Osteoblast (primary cell): ENCODE data around the gene GRIK4. TPM values are rescaled to one million over a fixed set of nuclear protein-coding genes. Genes with fewer than 3 reads are reported as not detected.

Source experiments
- DNase-seq: peaks from one replicate; pipeline ENCODE4 v3.0.0; 2011; ENCODE audit warnings: low spot score, mixed read lengths; ENCODE audit not compliant: insufficient read length; ENCODE audit errors: missing footprints
- H2AFZ ChIP-seq: 2 replicates; pipeline ENCODE4 v1.6.0; 2011; ENCODE audit warnings: mild to moderate bottlenecking, low read length
- H3K27ac ChIP-seq: 2 replicates; pipeline ENCODE4 v1.5.1; 2011; ENCODE audit warnings: mild to moderate bottlenecking, low read depth, low read length, moderate library complexity
- H3K27me3 ChIP-seq: 2 replicates; pipeline ENCODE4 v1.6.0; 2012; ENCODE audit warnings: mild to moderate bottlenecking, control low read depth, inconsistent platforms, low read length, moderate library complexity; ENCODE audit not compliant: insufficient read depth
- H3K36me3 ChIP-seq: 2 replicates; pipeline ENCODE4 v1.5.1; 2011; ENCODE audit warnings: mild to moderate bottlenecking, low read length, control low read depth, moderate library complexity; ENCODE audit not compliant: insufficient read depth
- H3K4me1 ChIP-seq: 2 replicates; pipeline ENCODE4 v1.5.1; 2011; ENCODE audit warnings: mild to moderate bottlenecking, low read length, control low read depth, moderate library complexity; ENCODE audit not compliant: insufficient read depth
- H3K4me2 ChIP-seq: 2 replicates; pipeline ENCODE4 v1.6.0; 2011; ENCODE audit warnings: mild to moderate bottlenecking, low read length; ENCODE audit not compliant: insufficient read depth
- H3K4me3 ChIP-seq: fragments of 200-600 bp; sonication (generic); 3 replicates; pipeline ENCODE4 v1.5.1; 2012; ENCODE audit warnings: mild to moderate bottlenecking, low read length, inconsistent platforms; ENCODE audit not compliant: insufficient read depth
- H3K79me2 ChIP-seq: 2 replicates; pipeline ENCODE4 v1.6.0; 2012; ENCODE audit warnings: mild to moderate bottlenecking, low read length, control low read depth, inconsistent platforms; ENCODE audit not compliant: insufficient read depth
- H3K9me3 ChIP-seq: 2 replicates; pipeline ENCODE4 v1.5.1; 2011; ENCODE audit warnings: low read depth, low read length, control low read depth
- H4K20me1 ChIP-seq: 2 replicates; pipeline ENCODE4 v1.6.0; 2012; ENCODE audit warnings: mild to moderate bottlenecking, low read length, control low read depth; ENCODE audit not compliant: insufficient read depth
- CTCF ChIP-seq: IDR thresholded peaks from 2 replicates; pipeline ENCODE4 v1.5.1; 2011; ENCODE audit warnings: mild to moderate bottlenecking, low read depth, low read length, moderate library complexity; ENCODE audit errors: extremely low read depth
- total RNA-seq: library from RNA; depleted of rRNA; stranded (reverse); fragments of >200 nt; gene quantifications from 2 replicates; pipeline ENCODE4 v1.2.3, GENCODE V29; 2012

GRIK4 gene
- total RNA-seq, 1 donor: under 0.01 TPM

GRCh38 chr11:120819437-120820365 is 308.2 kb downstream of the GRIK4 start:
- Histone ChIP-seq H3K4me1 (no peaks in the 10 kb centered on the region), H2AFZ (no peak overlapping the region), H3K4me2 (no peak overlapping the region), H3K4me3 (no peak overlapping the region), H3K79me2 (no peaks in the 10 kb centered on the region), H3K9me3 (no peaks in the 10 kb centered on the region), H3K27ac (no peak overlapping the region), H3K36me3 (no peaks in the 10 kb centered on the region), H4K20me1 (no peaks in the 10 kb centered on the region), H3K27me3 (peaks cover 12% of the 10 kb centered on the region)
- TF ChIP-seq CTCF: no peak
- no peak for DNase-seq

- no peak overlapping the region for H3K4me2 ChIP-seq
- no peaks in the 10 kb centered on the region for H3K4me1 ChIP-seq
- no peaks in the 10 kb centered on the region for H4K20me1 ChIP-seq
- no peaks in the 10 kb centered on the region for H3K36me3 ChIP-seq
- no peak for TF ChIP-seq CTCF
- H3K4me3 ChIP-seq: no peak overlapping the region
- no peak overlapping the region for H2AFZ ChIP-seq
- H3K27ac ChIP-seq: no peak overlapping the region
- peaks cover 5% of the 10 kb centered on the region for H3K27me3 ChIP-seq
- DNase-seq: no peak
- no peaks in the 10 kb centered on the region for H3K9me3 ChIP-seq
- H3K79me2 ChIP-seq: no peaks in the 10 kb centered on the region
These were observed 311.6 kb downstream of the GRIK4 start for GRCh38 chr11:120823159-120823558.

- no peak overlapping the region for H3K4me2 ChIP-seq
- no peaks in the 10 kb centered on the region for H3K36me3 ChIP-seq
- no peaks in the 10 kb centered on the region for H3K79me2 ChIP-seq
- H3K4me1 ChIP-seq: no peaks in the 10 kb centered on the region
- no peak overlapping the region for H2AFZ ChIP-seq
- no peak for TF ChIP-seq CTCF
- peaks cover 5% of the 10 kb centered on the region for H3K27me3 ChIP-seq
- no peak for DNase-seq
- no peaks in the 10 kb centered on the region for H4K20me1 ChIP-seq
- no peak overlapping the region for H3K4me3 ChIP-seq
- no peak overlapping the region for H3K27ac ChIP-seq
- no peaks in the 10 kb centered on the region for H3K9me3 ChIP-seq
These were observed 312.7 kb downstream of the GRIK4 start for GRCh38 chr11:120824242-120824641.

- DNase-seq: no peak
- no peaks in the 10 kb centered on the region for H3K9me3 ChIP-seq
- no peaks in the 10 kb centered on the region for H4K20me1 ChIP-seq
- H2AFZ ChIP-seq: no peak overlapping the region
- TF ChIP-seq CTCF: no peak
- H3K4me1 ChIP-seq: no peaks in the 10 kb centered on the region
- no peaks in the 10 kb centered on the region for H3K27me3 ChIP-seq
- no peaks in the 10 kb centered on the region for H3K36me3 ChIP-seq
- H3K4me3 ChIP-seq: no peak overlapping the region
- H3K27ac ChIP-seq: no peak overlapping the region
- H3K79me2 ChIP-seq: no peaks in the 10 kb centered on the region
- H3K4me2 ChIP-seq: no peak overlapping the region
These were observed 315.6 kb downstream of the GRIK4 start for GRCh38 chr11:120827198-120827597.
